Hindlimb muscle (tissue), 1 donor: ENCODE data around the gene PTPRN2. TPM values are rescaled to one million over a fixed set of nuclear protein-coding genes. Genes with fewer than 3 reads are reported as not detected.
"Not testable (repeated sequence)": the region's sequence is repeated elsewhere in the genome, so short reads cannot be mapped to it uniquely, and the experiment has no call there.

ENCODE experiments used
- DNase-seq: peaks from one replicate; pipeline ENCODE4 v3.0.0-alpha.2; 2013
- polyA plus RNA-seq: library from polyadenylated mRNA; unstranded; fragments of 120-200 nt; gene quantifications from one replicate; pipeline ENCODE4 v1.2.1, GENCODE V29; 2013; ENCODE audit not compliant: insufficient read length

PTPRN2 gene
- polyA plus RNA-seq, 1 donor: 2.0 TPM

DNA sequence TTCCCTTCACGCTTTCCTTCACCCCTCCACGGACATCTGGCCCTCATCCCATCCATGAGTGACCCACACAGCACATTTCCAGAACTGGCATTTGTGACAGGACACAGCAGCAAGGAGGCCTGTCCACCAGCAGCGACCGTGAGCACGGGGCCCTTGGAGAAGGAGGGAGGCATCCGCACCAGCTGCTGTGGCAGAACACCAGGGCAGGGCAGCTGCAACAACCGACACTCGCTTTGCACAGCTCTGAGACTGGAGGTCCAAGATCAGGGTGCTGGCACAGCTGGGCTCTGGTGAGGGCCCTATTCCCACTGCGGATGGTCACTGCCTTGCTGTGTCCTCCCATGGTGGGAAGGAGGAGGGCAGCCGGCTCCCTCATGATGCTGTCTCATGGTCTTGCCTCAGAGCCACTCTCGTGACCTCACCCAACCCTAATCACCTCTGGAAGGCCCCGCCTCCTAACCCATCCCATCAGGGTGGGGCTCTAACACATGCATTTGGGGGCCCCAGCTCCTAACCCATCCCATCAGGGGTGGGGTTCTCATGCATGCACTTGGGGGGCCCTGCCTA lies 36.7 kb downstream of the PTPRN2 start:
- DNase-seq: no peak

DNA sequence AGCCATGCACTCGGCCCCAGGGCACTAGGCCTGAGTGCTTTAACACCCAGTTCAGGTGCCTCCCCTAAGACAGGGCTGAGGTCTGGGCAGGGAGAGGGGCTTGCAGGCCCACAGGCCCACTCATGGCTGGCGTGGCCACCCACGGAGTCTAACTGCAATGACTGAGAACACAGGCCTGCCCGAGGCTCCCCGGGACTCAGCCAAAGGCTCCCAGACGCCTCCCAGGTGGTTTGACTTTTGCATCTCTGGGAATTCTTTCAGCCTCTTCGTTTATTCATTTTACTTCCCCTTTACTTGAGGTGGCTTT lies 37.3 kb downstream of the PTPRN2 start:
- no peak for DNase-seq

DNA sequence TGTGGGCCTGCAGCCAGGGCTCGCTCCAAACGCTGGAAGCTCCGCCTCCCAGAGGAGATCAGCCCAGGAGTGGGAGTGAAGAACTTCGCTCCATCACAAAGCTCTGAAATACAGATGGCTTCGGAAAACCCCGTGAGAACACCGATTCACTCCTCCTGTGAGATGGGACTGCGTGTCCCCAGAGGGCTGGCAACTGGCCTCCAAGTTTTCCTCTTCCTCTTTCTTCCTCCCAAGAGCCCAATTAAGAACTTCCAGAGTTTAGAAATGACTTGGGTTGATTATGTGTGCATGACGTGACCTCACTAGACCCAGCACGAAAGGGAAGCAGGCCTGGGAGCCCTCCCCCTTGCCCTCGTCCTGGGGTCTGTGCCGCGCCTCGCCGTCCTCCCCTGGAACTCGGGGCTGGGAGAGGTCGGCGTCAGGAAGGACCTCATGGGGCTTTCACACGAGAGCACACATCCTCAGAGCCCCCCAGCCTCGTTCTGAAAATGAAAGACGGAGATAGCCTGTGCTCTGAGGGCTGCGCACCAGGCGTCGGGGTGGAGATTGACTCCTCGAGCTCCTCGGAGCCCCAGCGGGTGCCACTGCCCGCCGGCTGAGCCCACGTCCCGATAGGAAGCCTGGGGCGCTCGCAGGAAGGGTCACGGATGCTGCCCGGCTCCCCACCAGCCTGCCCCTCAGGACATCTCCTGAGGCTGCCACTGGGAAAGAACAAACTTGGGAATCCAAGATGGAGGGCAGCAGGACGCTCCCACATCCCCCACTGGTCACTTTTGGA lies 37.8 kb downstream of the PTPRN2 start:
- peak; percentile 80 for DNase-seq

DNA sequence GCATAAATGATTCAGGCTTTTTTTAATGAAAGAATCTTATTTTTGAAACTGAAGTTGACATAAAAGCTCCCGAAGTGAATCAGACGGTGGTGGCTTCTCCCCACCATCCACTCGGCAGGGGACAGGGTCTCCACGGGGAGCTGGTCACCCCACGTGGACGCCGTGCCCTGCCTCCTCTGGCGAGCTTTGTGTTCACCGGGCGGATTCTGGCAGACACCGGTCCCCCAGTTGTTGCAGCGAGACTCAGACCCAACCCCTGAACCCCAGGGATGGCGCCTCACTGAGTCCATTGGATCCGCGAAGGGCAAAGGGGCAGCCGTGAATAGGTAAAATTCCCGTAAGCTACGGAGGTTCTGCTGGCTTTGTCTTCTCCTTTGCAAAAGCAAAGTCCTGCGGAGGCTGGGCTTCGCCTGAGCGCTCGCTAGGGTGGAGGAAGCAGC lies 38.4 kb downstream of the PTPRN2 start:
- DNase-seq: no peak

DNA sequence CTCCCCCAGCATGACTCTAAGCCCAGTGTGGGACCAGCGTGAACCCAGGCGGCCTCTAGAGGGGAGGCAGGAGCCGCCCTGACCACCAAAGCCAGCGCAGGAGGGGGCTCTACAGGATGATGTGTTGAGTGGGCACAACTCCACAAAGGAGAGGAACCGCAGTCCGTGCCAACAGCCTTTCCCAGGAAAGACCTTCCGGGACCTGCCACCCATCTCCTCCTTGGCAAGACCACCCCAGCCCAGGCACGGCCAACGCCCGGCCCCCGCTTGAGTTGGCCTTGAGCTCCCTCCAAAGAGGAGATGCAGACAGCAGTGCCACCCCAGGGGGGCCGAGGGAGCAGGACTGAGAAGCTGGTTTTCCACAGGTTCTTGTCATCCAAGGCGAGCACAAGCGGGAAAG lies 38.9 kb downstream of the PTPRN2 start:
- DNase-seq: no peak

DNA sequence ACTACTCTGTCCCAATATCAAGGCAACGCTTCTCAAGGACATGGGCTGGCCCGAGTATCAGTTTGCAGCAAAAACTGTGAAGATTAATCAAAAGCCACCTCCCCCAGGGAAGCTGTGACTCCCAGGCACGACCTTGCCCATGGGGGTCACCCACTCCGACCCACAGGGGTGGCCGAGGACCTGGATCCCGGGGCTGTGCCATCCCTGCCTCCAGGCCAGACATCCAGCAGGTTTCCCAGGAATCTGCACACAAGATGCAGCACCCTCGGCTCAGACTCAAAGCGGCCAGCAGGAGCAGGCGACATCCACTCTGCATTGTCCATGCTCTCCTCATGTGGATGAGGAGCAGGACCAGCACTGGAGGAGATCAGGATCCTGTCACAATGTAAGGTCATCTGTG lies 39.8 kb downstream of the PTPRN2 start:
- no peak for DNase-seq

DNA sequence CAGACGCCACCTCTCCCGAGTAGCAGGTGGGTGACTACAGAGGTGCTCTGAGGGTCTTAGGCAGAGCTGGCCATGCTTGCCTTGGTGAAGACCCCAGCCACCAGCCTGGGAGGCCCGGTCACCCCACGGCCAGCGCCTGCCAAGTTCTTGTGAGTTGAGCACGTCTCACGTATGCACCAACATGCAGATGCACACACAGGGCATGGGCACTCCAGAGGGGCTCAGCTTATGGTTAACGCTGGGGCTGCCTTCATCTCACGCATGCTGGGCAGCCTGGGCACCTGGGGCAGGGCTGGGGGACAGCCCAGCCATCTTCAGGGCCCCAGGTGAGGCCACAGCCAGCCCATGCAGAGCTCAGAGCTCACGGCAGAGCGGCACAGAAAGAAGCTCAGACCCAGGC lies 41.0 kb downstream of the PTPRN2 start:
- DNase-seq: no peak

DNA sequence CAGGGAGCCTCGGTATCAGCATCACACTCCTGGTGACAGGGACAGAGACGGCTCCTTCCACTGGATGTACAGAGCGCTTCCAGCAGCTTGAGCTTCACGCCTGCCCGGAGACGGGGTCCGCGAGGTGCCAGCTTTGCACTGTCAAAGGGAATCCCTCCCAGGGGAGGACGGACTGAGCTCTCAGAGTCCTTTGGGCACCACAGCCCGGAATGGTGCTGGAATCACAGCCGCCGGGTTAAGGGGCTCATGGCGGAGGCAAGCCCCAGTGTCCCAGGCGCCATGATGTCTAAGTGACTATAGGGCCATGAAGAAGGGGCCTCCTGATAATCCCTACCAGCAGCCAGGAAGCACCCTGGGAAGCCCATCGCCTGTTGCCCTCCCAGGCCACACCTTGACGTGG lies 41.4 kb downstream of the PTPRN2 start:
- no peak for DNase-seq

DNA sequence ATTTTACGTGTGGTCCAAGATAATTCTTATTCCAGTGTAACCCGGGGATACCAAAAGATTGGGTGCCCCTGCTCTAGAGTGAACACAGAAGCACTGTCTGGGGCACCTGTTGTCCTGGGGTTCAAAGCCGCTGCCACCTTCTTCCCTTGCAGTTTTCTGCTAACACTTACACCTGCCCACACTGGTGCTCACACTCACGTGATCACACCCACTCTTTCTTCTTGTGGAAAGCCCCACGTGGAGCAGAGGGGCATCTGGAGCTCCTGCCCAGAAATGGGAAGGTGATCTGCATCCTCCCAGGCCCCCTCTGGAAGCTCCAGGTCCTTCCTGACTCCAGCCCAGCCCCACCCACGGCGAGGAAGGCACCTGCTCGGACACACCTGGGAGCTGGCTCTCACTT lies 42.9 kb downstream of the PTPRN2 start:
- no peak for DNase-seq

DNA sequence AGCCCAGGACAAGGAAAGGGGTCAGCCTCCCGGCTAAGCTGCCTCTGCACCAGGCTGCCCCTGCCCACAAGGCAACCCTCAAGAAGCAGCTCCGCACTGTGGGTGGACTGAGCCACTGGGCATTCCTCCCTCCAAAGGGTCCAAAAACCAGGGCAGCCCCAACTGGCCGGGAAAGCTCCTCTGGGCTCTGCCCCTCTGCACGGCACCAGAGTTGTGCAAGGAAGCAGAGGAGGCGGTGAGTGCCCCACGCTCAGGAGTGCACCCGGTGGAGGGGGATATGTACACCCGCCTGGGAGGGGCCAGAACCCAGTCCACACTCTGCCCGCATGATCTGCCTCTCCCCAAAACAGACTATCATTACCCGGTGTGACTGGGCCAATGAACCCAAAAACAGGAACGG lies 43.8 kb downstream of the PTPRN2 start:
- no peak for DNase-seq

DNA sequence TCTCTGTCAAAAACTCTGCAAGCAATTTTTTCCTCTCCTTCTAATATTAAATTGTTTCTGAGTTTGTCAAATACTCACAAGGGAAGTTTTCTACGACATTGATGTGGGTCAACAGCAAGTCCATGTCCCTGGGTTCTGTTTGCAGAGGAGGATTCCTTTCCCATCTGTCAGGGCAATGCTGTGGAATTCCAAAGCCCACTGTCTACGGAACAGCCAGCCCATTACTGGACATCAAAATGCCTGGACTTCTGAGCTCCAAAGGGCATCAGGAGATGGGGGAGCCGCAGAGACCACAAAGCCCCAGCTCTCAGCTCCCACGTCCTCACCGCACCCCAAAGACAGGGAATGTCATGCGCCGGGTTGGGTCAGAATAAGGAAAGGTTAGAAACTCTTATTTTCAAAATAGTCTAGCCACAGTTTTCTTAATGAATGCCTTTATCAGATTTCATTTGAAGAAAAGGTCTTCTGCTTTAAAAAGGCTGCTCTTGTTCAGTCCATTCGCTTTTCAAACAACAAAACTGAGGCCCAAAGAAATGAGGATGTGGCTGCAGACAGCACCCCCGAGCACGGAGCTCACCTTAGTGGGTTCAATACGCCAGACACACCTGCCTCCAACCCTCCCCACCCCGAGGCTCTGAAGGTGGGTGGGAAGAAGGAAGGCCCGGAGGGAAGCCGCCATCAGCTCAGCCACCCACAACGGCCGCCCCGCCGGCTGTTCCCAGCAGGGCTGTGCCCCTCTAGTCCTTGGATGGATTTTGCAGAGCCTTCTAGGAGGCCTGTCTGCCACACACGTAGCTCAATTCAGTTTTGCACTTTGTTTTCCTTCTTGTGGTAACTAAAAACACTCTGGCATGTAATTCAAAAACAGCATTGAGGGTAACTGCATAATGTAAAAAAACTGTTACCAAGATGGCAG lies 44.7 kb downstream of the PTPRN2 start:
- no peak for DNase-seq

DNA sequence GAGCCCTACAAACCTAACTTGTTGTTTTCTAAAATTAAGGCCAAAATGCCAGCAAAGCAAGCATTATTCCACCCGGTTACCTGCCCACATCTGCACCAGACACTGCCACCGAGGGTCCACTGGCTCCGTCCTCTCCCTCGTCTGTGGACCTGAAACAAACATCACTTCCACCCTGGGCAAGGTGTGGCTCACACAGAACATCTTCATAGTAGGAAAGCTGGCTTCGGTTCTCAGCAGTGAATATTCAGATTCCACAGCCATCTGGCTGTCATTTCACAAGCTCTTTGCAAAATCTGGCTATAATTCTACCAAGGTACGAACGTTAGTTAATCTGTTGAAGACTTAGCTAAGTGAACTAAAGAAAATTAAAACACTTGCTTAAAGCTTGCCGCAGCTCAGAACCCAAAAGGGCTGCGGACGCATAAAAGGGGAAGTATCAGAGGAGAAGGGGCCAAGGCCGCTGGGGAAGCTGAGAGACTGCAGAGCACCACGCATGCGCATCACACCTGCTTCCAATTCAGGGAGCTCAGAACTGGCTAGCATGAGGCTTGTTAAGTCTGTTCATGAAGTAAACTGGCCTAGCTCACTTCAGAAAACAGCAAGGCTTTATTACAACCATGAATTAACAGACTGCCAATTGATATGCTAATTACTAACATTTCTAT lies 46.1 kb downstream of the PTPRN2 start:
- DNase-seq: peak; percentile 19

DNA sequence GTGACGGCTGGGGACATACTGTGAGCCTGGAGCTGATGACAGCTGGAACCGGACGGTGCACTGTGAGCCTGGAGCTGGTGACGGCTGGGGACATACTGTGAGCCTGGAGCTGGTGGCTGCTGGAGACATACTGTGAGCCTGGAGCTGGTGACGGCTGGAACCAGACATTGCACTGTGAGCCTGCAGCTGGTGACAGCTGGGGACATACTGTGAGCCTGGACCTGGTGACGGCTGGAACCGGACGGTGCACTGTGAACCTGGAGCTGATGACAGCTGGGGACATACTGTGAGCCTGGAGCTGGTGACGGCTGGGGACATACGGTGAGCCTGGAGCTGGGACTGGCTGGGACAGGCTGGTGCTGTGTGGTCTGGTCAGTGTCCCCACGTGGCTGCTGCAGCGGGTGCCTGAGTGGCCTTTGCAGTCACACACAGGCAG lies 47.9 kb downstream of the PTPRN2 start:
- no peak for DNase-seq

DNA sequence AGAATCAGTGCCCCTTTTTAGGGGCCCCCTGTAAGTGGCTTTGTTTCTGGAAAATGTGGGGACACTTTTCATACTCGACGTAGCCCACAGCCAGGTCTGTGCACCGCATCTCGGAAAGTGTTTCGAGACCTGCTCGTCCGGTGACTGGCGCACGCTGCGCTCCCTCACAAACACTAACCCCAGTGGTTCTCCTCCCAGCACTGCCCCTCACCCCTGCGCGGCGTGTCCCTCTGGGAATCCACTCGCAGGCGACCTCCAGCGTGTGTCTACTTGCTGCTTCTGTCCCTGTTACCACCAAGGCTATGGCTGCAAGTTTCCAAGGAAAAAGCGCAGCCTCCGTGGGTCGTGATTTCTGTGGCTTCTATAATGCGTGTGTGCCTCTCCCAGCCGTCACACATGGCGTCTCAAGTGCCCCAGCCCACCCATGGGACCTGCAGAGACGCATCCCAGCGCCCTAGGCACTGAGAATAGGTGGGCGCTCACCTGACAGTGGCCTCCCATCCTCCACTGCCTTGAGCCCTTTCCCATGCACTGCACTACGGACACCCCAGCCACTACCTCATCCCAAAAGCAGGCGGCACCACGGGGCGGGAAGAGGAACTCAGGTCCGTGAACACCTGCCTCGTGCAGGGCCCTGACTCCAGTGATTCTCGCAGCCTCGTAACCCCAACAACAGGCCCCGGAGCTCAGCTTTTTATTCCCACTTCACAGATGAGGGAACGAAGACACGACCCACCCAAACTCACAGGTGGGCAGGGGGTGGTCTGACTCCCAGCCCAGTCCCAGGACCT lies 49.3 kb downstream of the PTPRN2 start:
- DNase-seq: no peak

DNA sequence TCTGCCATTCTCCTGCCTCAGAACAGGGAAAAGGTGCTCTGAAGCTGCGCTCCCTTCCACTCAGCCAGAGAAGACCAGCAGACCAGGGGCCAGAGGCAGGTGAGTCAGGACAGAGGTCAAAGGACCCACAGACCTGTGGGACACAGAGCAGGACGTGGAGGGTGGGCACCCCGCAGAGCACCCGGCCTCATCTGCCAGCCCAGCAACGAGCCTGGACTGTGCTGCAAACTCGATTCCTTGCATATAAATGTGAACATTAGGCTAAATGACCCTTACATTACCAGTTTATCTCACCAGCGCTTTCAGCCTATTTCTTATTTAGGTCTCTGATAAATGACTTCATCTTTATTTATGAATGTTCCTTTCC lies 50.1 kb downstream of the PTPRN2 start:
- DNase-seq: no peak

DNA sequence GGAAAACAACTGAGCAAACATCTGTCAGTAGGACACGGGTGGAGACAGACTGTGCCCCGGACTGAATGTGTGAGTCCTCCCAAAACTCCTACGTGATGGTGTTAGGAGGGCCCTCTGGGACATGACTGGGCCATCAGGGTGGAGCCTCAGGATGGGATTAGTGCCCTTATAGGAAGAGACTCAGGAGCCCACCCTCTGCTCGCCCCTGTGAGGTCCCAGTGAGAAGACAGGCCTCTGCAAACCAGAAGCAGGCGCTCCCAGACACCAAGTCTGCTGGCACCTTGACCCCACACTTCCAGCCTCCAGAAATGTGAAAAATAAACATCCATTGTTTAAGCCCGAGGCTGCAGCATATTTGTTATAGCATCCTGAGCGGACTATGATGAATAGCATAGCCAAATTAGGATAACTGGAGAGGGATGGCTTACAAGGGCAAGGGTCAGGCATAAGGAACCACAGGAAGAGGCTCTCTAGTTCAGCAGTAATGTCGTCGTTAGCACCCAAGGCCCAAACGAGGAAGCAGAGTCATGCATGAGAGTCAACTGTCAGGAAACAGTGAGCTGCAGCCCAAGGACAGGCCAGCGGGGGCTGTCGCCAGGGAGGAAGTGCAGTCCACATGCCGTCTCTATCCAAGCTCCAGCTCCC lies 50.6 kb downstream of the PTPRN2 start:
- no peak for DNase-seq

DNA sequence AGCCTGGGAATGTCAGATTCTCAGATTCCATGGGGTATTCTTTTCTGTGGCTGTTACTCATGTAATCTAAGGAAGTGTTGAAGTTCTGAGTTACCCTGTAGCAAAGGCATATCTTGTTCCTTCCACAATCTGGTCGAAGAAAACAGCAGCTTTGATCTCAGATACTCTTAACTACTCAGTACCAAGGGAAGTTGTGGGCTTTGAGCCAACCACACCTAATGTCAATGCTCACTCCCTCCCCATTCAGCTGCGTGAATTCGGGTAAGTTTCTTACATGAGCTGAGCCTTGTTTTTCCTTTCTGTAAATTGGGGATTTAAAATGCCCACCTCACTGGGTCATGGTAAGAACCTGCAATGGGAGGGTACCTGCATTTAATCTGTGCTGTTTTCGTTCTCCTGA lies 52.5 kb downstream of the PTPRN2 start:
- DNase-seq: no peak

DNA sequence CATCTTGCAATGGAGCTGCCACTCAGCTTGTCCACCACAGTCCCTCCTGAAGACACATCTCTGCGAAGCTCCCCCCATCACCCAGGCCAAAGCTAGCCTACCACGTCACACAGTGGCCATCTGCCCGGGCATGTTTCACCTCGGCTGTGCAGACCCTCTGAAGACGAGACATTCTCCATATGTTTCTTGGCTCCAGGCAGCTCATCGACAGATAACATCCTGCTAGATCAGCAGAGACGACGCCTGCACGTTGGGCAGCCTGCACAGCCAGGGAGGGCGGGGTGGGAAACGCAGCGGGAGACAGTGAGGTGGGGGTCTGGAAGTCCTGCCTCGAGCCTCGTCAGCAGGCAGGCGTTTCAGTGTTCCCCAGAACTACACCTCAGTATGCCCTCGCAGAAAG lies 53.0 kb downstream of the PTPRN2 start:
- DNase-seq: no peak

DNA sequence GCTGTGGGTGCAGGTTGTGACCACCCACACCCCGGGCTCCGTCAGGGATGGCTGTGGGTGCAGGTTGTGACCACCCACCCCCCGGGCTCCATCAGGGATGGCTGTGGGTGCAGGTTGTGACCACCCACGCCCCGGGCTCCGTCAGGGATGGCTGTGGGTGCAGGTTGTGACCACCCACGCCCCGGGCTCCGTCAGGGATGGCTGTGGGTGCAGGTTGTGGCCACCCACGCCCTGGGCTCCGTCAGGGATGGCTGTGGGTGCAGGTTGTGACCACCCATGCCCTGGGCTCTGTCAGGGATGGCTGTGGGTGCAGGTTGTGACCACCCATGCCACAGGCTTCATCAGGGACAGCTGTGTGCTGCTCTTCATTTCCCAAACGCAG lies 53.5 kb downstream of the PTPRN2 start:
- not testable (repeated sequence) for DNase-seq

DNA sequence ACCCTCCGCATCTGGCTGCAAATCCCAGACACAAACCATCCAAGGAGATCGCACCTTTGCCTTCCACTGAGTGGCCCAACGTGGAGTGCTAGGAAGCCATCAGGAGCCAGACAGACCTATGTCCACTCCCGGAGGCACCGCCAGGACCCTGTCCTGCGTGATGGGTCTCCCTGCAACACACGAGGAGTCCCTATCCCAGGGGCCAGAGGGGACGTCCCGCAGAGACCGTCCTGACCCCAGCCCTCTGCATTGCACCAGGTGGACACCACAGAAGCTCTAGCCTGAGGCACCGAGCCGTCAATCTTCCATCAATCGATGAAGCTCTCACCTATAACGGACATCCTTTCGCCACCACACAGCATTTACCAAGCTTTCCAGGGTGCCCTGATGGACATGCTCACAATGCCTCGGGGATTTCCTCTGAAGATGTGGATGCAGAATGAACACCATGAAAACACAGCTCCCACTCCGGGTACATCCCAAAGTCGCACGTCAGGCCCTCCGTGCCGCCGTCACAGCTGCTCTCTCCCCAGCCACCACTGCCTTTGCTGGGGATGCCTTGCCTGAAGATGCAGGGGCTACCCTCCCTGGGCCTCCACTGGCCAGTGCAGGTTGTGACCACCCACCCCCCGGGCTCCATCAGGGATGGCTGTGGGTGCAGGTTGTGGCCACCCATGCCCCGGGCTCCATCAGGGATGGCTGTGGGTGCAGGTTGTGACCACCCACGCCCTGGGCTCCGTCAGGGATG lies 54.1 kb downstream of the PTPRN2 start:
- no peak for DNase-seq

DNA sequence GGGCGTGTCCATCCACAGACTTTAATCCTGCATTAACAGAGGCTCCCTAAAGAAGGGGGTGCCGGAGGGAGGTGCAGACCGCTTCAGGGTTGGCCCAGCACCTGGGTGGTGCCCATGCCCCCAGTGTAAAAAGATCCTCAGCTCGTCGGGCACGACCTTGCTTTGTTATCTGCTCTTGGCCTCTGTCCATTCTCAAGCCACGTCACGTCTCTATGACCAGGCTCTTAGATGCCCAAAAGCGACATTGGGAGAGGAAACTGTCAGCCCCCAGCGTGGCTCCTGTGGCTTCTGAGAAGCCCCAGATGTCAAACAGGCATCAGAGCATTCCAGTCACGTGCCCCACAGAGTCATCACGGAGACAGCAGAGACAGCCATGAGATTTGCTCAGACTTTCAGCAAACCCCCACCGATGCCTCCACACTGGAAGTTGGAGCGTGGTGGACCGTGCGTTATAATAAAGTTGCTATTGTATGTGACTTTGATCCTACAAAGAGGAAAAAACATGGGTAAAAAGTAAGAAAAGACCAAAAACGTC lies 55.5 kb downstream of the PTPRN2 start:
- no peak for DNase-seq
